HepG2 (cell line): ENCODE results near the gene RRBP1. TPM values are rescaled to one million over a fixed set of nuclear protein-coding genes. Genes with fewer than 3 reads are reported as not detected.

Source experiments
- BHLHE40 ChIP-seq: IDR thresholded peaks from 2 replicates; pipeline ENCODE4 v1.6.1; 2011; ENCODE audit warnings: low read length, improper control_type of control experiment
- KAT8 ChIP-seq: IDR thresholded peaks from 2 replicates; pipeline ENCODE4 v1.6.1; 2016; ENCODE audit warnings: missing genetic modification reagents, missing compliant biosample characterization
- MTA1 ChIP-seq: sonication (generic); formaldehyde crosslinking; IDR thresholded peaks from 2 replicates; pipeline ENCODE4 v1.4.0; 2020; ENCODE audit warnings: missing genetic modification reagents, mild to moderate bottlenecking, borderline replicate concordance
- NFKB2 ChIP-seq: sonication (generic); formaldehyde crosslinking; IDR thresholded peaks from 2 replicates; pipeline ENCODE4 v1.4.0; 2020; ENCODE audit warnings: missing genetic modification reagents, borderline replicate concordance
- NR2F2 ChIP-seq: IDR thresholded peaks from 2 replicates; pipeline ENCODE4 v1.6.1; 2012; ENCODE audit warnings: low read depth, inconsistent platforms, borderline replicate concordance
- TEAD3 ChIP-seq: optimal IDR thresholded peaks from 2 replicates; pipeline ENCODE3; 2016; ENCODE audit warnings: borderline replicate concordance
- ZBTB1 ChIP-seq: sonication (generic); formaldehyde crosslinking; IDR thresholded peaks from 2 replicates; pipeline ENCODE4 v1.4.0; 2020; ENCODE audit warnings: missing genetic modification reagents, borderline replicate concordance
- ZNF136 ChIP-seq: sonication (generic); formaldehyde crosslinking; IDR thresholded peaks from 2 replicates; pipeline ENCODE4 v1.8.1; 2022; ENCODE audit warnings: low read depth, mild to moderate bottlenecking, moderate library complexity, missing genetic modification reagents
- ZNF232 ChIP-seq: sonication (generic); formaldehyde crosslinking; IDR thresholded peaks from 2 replicates; pipeline ENCODE4 v1.4.0; 2020; ENCODE audit warnings: missing genetic modification reagents, borderline replicate concordance
- ZNF326 ChIP-seq: sonication (generic); formaldehyde crosslinking; IDR thresholded peaks from 2 replicates; pipeline ENCODE4 v1.4.0; 2020; ENCODE audit warnings: missing genetic modification reagents, borderline replicate concordance
- ZNF468 ChIP-seq: sonication (generic); formaldehyde crosslinking; IDR thresholded peaks from 2 replicates; pipeline ENCODE4 v1.8.0; 2022; ENCODE audit warnings: mild to moderate bottlenecking, moderate library complexity, missing genetic modification reagents
- ZNF546 ChIP-seq: sonication (generic); formaldehyde crosslinking; conservative IDR thresholded peaks from 2 replicates; pipeline ENCODE4 v1.8.1; 2023; ENCODE audit warnings: mild to moderate bottlenecking, missing genetic modification reagents
- ZNF570 ChIP-seq: sonication (generic); formaldehyde crosslinking; IDR thresholded peaks from 2 replicates; pipeline ENCODE4 v1.4.0; 2020; ENCODE audit warnings: mild to moderate bottlenecking, missing genetic modification reagents, borderline replicate concordance
- ZNF619 ChIP-seq: sonication (generic); formaldehyde crosslinking; IDR thresholded peaks from 2 replicates; pipeline ENCODE4 v1.4.0; 2020; ENCODE audit warnings: mild to moderate bottlenecking, missing genetic modification reagents
- ZNF772 ChIP-seq: sonication (generic); formaldehyde crosslinking; IDR thresholded peaks from 2 replicates; pipeline ENCODE4 v1.5.0; 2020; ENCODE audit warnings: mild to moderate bottlenecking, missing genetic modification reagents
- ZNF850 ChIP-seq: sonication (generic); formaldehyde crosslinking; conservative IDR thresholded peaks from 2 replicates; pipeline ENCODE4 v1.9.0; 2021; ENCODE audit warnings: mild to moderate bottlenecking, missing genetic modification reagents
- polyA plus RNA-seq, 8 experiments: library from polyadenylated mRNA; depleted of rRNA in 3 of 8; stranded (reverse) in 7 of 8; unstranded in 1 of 8; fragments of >200 nt; fragmentation: Illumina TruSeq in 4 of 8; extraction: Trizol in 4 of 8; gene quantifications; 2 replicates each; pipeline versions ENCODE4 v1.2.1 to v1.2.3, GENCODE V29; 2011 to 2016; ENCODE audit warnings: low read depth in 4 of 8, missing spikeins in 1 of 8, mixed read lengths in 1 of 8; ENCODE audit not compliant: insufficient read depth in 1 of 8
- total RNA-seq, 5 experiments: library from RNA; depleted of rRNA; stranded (reverse); fragments of >200 nt; fragmentation: Illumina TruSeq; extraction: Trizol; gene quantifications; 2 replicates each; pipeline ENCODE4 v1.2.3, GENCODE V29; 2016; ENCODE audit warnings: low read depth in 1 of 5
- TF ChIP-seq, protein P1 (sequence below): sonication (generic); formaldehyde crosslinking; IDR thresholded peaks from 2 replicates; pipeline ENCODE4 v1.4.0; 2020; ENCODE audit warnings: mild to moderate bottlenecking, missing genetic modification reagents
- TF ChIP-seq, protein P2 (sequence below): sonication (generic); formaldehyde crosslinking; IDR thresholded peaks from 2 replicates; pipeline ENCODE4 v1.8.0; 2022; ENCODE audit warnings: missing genetic modification reagents, mild to moderate bottlenecking, inconsistent platforms, borderline replicate concordance
- TF ChIP-seq, protein P3 (sequence below): sonication (generic); formaldehyde crosslinking; IDR thresholded peaks from 2 replicates; pipeline ENCODE4 v1.4.0; 2020; ENCODE audit warnings: mild to moderate bottlenecking, low read depth, missing genetic modification reagents
- TF ChIP-seq, protein P4 (sequence below): sonication (generic); formaldehyde crosslinking; conservative IDR thresholded peaks from 2 replicates; pipeline ENCODE4 v1.8.1; 2023; ENCODE audit warnings: missing genetic modification reagents
- TF ChIP-seq, protein P5 (sequence below): IDR thresholded peaks from 2 replicates; pipeline ENCODE4 v1.6.1; 2012; ENCODE audit warnings: low read depth, low read length, improper control_type of control experiment
- TF ChIP-seq, protein P6 (sequence below), 2 experiments: fragments of 450-650 bp in 1 of 2; sonication (generic) in 1 of 2; formaldehyde crosslinking; IDR thresholded peaks; 2 replicates each; pipeline versions ENCODE4 v1.5.0 to v1.8.0; 2020 to 2022; ENCODE audit warnings: mild to moderate bottlenecking in 1 of 2, missing genetic modification reagents in 1 of 2

The RRBP1 gene
- total and polyA plus RNA-seq, 2 of the 13 experiments (the other 11 are each of a cell fraction or from before 2014, with no cell fraction given) = 150 to 222 TPM

DNA sequence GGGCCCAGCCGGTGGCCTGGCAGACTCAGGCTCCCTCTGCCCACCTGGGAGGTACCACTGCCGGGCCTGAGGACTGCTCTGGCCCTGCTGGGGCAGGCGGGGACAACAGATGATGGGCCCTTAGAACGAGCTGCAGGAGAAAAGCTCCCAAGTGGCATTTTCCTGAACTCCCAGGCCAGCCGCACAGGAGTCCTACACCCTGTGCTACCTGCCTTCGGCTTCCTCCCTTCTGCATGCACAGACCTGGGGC, 70.8 kb downstream of the RRBP1 start (continued):
- TF ChIP-seq, protein P1, sequence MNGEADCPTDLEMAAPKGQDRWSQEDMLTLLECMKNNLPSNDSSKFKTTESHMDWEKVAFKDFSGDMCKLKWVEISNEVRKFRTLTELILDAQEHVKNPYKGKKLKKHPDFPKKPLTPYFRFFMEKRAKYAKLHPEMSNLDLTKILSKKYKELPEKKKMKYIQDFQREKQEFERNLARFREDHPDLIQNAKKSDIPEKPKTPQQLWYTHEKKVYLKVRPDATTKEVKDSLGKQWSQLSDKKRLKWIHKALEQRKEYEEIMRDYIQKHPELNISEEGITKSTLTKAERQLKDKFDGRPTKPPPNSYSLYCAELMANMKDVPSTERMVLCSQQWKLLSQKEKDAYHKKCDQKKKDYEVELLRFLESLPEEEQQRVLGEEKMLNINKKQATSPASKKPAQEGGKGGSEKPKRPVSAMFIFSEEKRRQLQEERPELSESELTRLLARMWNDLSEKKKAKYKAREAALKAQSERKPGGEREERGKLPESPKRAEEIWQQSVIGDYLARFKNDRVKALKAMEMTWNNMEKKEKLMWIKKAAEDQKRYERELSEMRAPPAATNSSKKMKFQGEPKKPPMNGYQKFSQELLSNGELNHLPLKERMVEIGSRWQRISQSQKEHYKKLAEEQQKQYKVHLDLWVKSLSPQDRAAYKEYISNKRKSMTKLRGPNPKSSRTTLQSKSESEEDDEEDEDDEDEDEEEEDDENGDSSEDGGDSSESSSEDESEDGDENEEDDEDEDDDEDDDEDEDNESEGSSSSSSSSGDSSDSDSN = peak; percentile 40
- TF ChIP-seq ZBTB1 (CRISPR knock-in tag) (no peak), NFKB2 (CRISPR knock-in tag) (0 out of 2 replicates have a peak, but pooled peaks have one; percentile 51), ZNF232 (CRISPR knock-in tag) (peak; percentile 44; the same call in 1 of the 2 replicates), ZNF619 (CRISPR knock-in tag) (no peak), ZNF136 (CRISPR knock-in tag) (no peak), ZNF326 (CRISPR knock-in tag) (no peak), KAT8 (CRISPR knock-in tag) (no peak), ZNF772 (CRISPR knock-in tag) (no peak), ZNF546 (CRISPR knock-in tag) (no peak), MTA1 (CRISPR knock-in tag) (no peak), ZNF850 (CRISPR knock-in tag) (no peak), TEAD3 (CRISPR knock-in tag) (no peak), BHLHE40 (0 out of 2 replicates have a peak, but pooled peaks have one; percentile 24), NR2F2 (no peak), ZNF468 (CRISPR knock-in tag) (no peak), ZNF570 (CRISPR knock-in tag) (no peak)
- TF ChIP-seq, protein P2, sequence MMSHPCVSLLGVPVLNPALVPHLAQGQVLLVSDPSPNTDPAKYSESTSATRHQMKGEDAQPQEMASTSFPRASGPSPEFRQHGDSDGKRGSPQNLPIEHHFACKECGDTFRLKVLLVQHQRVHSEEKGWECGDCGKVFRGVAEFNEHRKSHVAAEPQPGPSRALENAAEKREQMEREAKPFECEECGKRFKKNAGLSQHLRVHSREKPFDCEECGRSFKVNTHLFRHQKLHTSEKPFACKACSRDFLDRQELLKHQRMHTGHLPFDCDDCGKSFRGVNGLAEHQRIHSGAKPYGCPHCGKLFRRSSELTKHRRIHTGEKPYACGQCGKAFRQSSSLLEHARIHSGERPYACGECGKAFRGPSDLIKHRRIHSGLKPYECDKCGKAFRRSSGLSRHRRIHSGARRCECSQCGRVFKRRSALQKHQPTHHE = no peak
- TF ChIP-seq, protein P3, sequence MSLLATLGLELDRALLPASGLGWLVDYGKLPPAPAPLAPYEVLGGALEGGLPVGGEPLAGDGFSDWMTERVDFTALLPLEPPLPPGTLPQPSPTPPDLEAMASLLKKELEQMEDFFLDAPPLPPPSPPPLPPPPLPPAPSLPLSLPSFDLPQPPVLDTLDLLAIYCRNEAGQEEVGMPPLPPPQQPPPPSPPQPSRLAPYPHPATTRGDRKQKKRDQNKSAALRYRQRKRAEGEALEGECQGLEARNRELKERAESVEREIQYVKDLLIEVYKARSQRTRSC (CRISPR knock-in tag) = no peak
- TF ChIP-seq, protein P4, sequence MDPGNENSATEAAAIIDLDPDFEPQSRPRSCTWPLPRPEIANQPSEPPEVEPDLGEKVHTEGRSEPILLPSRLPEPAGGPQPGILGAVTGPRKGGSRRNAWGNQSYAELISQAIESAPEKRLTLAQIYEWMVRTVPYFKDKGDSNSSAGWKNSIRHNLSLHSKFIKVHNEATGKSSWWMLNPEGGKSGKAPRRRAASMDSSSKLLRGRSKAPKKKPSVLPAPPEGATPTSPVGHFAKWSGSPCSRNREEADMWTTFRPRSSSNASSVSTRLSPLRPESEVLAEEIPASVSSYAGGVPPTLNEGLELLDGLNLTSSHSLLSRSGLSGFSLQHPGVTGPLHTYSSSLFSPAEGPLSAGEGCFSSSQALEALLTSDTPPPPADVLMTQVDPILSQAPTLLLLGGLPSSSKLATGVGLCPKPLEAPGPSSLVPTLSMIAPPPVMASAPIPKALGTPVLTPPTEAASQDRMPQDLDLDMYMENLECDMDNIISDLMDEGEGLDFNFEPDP = 0 out of 2 replicates have a peak, but pooled peaks have one; percentile 66
- TF ChIP-seq, protein P5, sequence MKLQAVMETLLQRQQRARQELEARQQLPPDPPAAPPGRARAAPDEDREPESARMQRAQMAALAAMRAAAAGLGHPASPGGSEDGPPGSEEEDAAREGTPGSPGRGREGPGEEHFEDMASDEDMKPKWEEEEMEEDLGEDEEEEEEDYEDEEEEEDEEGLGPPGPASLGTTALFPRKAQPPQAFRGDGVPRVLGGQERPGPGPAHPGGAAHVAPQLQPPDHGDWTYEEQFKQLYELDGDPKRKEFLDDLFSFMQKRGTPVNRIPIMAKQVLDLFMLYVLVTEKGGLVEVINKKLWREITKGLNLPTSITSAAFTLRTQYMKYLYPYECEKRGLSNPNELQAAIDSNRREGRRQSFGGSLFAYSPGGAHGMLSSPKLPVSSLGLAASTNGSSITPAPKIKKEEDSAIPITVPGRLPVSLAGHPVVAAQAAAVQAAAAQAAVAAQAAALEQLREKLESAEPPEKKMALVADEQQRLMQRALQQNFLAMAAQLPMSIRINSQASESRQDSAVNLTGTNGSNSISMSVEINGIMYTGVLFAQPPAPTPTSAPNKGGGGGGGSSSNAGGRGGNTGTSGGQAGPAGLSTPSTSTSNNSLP = no peak
- TF ChIP-seq, protein P6, sequence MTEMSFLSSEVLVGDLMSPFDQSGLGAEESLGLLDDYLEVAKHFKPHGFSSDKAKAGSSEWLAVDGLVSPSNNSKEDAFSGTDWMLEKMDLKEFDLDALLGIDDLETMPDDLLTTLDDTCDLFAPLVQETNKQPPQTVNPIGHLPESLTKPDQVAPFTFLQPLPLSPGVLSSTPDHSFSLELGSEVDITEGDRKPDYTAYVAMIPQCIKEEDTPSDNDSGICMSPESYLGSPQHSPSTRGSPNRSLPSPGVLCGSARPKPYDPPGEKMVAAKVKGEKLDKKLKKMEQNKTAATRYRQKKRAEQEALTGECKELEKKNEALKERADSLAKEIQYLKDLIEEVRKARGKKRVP (CRISPR knock-in tag; IDR thresholded peaks at IDR 0.05) = no peak
